ENCODE results near the gene MOB3C. TPM values are rescaled to one million over a fixed set of nuclear protein-coding genes. Genes with fewer than 3 reads are reported as not detected.

Gene MOB3C
- total RNA-seq, 3 donors from 2014 or later: 10.5 to 14.5 (median 14.1) TPM

GRCh38 chr1:46599059-46599970 is 17.3 kb downstream of the MOB3C start:
- TF ChIP-seq, protein P1, sequence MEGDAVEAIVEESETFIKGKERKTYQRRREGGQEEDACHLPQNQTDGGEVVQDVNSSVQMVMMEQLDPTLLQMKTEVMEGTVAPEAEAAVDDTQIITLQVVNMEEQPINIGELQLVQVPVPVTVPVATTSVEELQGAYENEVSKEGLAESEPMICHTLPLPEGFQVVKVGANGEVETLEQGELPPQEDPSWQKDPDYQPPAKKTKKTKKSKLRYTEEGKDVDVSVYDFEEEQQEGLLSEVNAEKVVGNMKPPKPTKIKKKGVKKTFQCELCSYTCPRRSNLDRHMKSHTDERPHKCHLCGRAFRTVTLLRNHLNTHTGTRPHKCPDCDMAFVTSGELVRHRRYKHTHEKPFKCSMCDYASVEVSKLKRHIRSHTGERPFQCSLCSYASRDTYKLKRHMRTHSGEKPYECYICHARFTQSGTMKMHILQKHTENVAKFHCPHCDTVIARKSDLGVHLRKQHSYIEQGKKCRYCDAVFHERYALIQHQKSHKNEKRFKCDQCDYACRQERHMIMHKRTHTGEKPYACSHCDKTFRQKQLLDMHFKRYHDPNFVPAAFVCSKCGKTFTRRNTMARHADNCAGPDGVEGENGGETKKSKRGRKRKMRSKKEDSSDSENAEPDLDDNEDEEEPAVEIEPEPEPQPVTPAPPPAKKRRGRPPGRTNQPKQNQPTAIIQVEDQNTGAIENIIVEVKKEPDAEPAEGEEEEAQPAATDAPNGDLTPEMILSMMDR (IDR thresholded peaks at IDR 0.05): no peak
- no peak for TF ChIP-seq POLR2A (IDR thresholded peaks at IDR 0.05)
- no peaks in the 10 kb centered on the region for H3K4me1 ChIP-seq
- H3K9me3 ChIP-seq: no peaks in the 10 kb centered on the region
- intact Hi-C loops (cut with DNase I; ENCODE audit: low total_unique reads): no loop called here
- no peak overlapping the region for H3K4me3 ChIP-seq
- H3K27me3 ChIP-seq: no peaks in the 10 kb centered on the region
- H3K27ac ChIP-seq: no peak overlapping the region
- H3K36me3 ChIP-seq: no peaks in the 10 kb centered on the region
- no peak for DNase-seq (ENCODE audit: low spot score in 2 of 2)

DNA sequence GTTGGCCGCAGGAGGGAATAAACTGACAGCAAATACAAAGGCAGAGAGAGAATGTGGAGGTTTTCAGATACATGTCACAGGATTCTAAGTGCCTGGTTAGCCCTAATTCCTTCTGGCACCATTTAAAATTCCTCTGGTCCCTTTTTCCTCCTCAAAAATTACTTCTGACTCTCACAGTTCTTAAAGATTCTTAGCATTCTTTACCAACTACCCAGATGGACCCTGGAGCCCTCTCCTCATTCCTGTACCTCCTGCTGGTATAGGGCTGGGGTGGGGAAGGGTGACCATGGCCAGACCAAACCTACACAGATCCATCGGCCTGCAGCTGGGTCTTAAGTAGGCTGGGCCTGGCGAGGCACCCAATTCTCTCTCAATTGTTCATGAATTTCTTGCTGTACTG is 19.8 kb downstream of the MOB3C start:
- no peak overlapping the region for H3K27ac ChIP-seq
- intact Hi-C loops (cut with DNase I; ENCODE audit: low total_unique reads): no loop called here
- H3K4me1 ChIP-seq: no peaks in the 10 kb centered on the region

DNA sequence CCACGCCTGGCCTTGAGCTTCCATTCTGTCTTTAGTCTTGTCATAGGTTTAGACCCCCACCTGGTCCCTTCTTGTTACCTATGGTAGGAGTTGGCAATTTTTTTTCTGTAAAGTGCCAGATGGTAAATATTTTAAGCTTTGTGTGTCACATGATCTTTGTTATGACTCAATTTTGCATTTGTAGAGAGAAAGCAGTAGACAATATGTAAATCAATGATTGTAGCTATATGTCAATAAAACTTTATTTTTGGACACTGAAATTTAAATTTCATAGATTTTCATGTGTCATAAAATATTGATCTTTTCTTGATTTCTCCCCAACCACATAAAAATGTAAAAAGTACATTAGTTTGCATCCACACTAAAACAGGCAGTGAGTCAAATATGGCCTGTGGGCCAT is 20.6 kb downstream of the MOB3C start:
- DNase-seq (ENCODE audit: low spot score in 2 of 2): no peak
- intact Hi-C loops (cut with DNase I; ENCODE audit: low total_unique reads): no loop called here
- TF ChIP-seq POLR2A (IDR thresholded peaks at IDR 0.05) (no peak), POLR2AphosphoS5 (IDR thresholded peaks at IDR 0.05) (no peak)
- TF ChIP-seq, protein P1 (IDR thresholded peaks at IDR 0.05): no peak
- no peaks in the 10 kb centered on the region for H3K4me1 ChIP-seq
- H3K36me3 ChIP-seq: peaks cover 8% of the 10 kb centered on the region
- no peak overlapping the region for H3K27ac ChIP-seq
- no peaks in the 10 kb centered on the region for H3K9me3 ChIP-seq
- no peaks in the 10 kb centered on the region for H3K27me3 ChIP-seq
- H3K4me3 ChIP-seq: no peak overlapping the region

More for the DNA sequence above, 19.8 kb downstream of the MOB3C start:
- TF ChIP-seq, protein P1 (IDR thresholded peaks at IDR 0.05): no peak
- TF ChIP-seq POLR2A (IDR thresholded peaks at IDR 0.05) (no peak), POLR2AphosphoS5 (IDR thresholded peaks at IDR 0.05) (no peak)
- H3K36me3 ChIP-seq: peaks cover 4% of the 10 kb centered on the region
- DNase-seq (ENCODE audit: low spot score in 2 of 2): no peak
- no peaks in the 10 kb centered on the region for H3K27me3 ChIP-seq
- H3K9me3 ChIP-seq: no peaks in the 10 kb centered on the region
- no peak overlapping the region for H3K4me3 ChIP-seq

DNA sequence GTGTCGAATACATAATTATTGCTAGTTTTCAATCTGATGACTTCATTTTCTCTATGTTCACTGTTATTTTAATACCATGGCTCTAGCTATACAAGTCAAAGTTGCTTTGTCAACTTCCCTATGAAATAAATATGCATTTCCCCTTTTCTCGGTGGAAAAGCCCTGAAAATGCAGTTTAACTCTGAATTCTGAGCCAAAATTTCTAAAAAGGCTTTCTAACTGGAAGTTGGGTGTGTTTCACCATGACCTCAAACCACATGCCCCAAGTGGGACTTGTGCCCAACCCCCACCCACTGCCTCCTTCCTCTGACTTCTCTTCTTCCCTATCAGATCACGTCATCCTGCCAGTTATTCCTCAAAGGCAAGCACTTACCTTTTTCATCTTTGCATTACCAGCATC is 21.5 kb downstream of the MOB3C start:
- DNase-seq (ENCODE audit: low spot score in 2 of 2): no peak
- no peak overlapping the region for H3K4me3 ChIP-seq
- peak overlapping the region in 1 of 2 donors; percentile 14 for H3K27ac ChIP-seq

GRCh38 chr1:46594063-46594462 is 22.5 kb downstream of the MOB3C start:
- no peak for TF ChIP-seq POLR2AphosphoS5 (IDR thresholded peaks at IDR 0.05)
- no peak for DNase-seq (ENCODE audit: low spot score in 2 of 2)
- Histone ChIP-seq H3K36me3 (peaks cover 8% of the 10 kb centered on the region), H3K27ac (no peak overlapping the region), H3K4me1 (no peaks in the 10 kb centered on the region), H3K4me3 (no peak overlapping the region), H3K27me3 (no peaks in the 10 kb centered on the region), H3K9me3 (no peaks in the 10 kb centered on the region)
- intact Hi-C loops (cut with DNase I; ENCODE audit: low total_unique reads): no loop called here

More for the DNA sequence above, 21.5 kb downstream of the MOB3C start:
- peaks cover 8% of the 10 kb centered on the region for H3K36me3 ChIP-seq
- H3K9me3 ChIP-seq: no peaks in the 10 kb centered on the region
- H3K4me1 ChIP-seq: no peaks in the 10 kb centered on the region
- H3K27me3 ChIP-seq: no peaks in the 10 kb centered on the region
- intact Hi-C loops (cut with DNase I; ENCODE audit: low total_unique reads): no loop called here
- TF ChIP-seq POLR2A (IDR thresholded peaks at IDR 0.05) (no peak), POLR2AphosphoS5 (IDR thresholded peaks at IDR 0.05) (no peak)
- TF ChIP-seq, protein P1 (IDR thresholded peaks at IDR 0.05): no peak

All from breast epithelium (tissue), 4 donors.